Left colon (tissue), 2 donors: Measurements from ENCODE around the gene ATP13A4. TPM values are rescaled to one million over a fixed set of nuclear protein-coding genes. Genes with fewer than 3 reads are reported as not detected.

Source experiments
- total RNA-seq, 2 donors: library from RNA; stranded (reverse); fragmentation: NEBNext Ultra II Directional; extraction: Animal tissue kit (Norgen Biotek cat#: 25700); gene quantifications; one replicate each; pipeline ENCODE4 v1.2.1, GENCODE V29; 2021
- donor health status: DM: no; HTN: no; CAD: no.
- donor health status: DM: yes; HTN: yes; CAD: no.

The ATP13A4 gene
- total RNA-seq, 2 donors from 2014 or later: 10.7 to 14.2 TPM

Other genes with a start within 250 kb of the ATP13A4 start
- not detected for gene ATP13A5, start 176.1 kb downstream of the ATP13A4 start, total RNA-seq
- 100 to 1,000 TPM in 1 of 2 donors, 10 to 100 TPM in 1; 81.7 to 116 TPM for gene OPA1, start 38.3 kb upstream of the ATP13A4 start, total RNA-seq